Measurements from ENCODE around the gene CD80.

- TF ChIP-seq, protein P1, sequence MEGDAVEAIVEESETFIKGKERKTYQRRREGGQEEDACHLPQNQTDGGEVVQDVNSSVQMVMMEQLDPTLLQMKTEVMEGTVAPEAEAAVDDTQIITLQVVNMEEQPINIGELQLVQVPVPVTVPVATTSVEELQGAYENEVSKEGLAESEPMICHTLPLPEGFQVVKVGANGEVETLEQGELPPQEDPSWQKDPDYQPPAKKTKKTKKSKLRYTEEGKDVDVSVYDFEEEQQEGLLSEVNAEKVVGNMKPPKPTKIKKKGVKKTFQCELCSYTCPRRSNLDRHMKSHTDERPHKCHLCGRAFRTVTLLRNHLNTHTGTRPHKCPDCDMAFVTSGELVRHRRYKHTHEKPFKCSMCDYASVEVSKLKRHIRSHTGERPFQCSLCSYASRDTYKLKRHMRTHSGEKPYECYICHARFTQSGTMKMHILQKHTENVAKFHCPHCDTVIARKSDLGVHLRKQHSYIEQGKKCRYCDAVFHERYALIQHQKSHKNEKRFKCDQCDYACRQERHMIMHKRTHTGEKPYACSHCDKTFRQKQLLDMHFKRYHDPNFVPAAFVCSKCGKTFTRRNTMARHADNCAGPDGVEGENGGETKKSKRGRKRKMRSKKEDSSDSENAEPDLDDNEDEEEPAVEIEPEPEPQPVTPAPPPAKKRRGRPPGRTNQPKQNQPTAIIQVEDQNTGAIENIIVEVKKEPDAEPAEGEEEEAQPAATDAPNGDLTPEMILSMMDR (IDR thresholded peaks at IDR 0.05 in 2 of 3, conservative IDR thresholded peaks at IDR 0.05 in 1 of 3; ENCODE audit: borderline replicate concordance in 1 of 3, insufficient read depth in 1 of 3, low read depth in 2 of 3, low read length in 2 of 3) = no peak
- TF ChIP-seq POLR2AphosphoS5 (IDR thresholded peaks at IDR 0.05; ENCODE audit: low read depth, low read length) (no peak), EZH2phosphoT487 (IDR thresholded peaks at IDR 0.05; ENCODE audit: borderline replicate concordance) (no peak), POLR2A (IDR thresholded peaks at IDR 0.05; ENCODE audit: borderline replicate concordance, extremely low read depth, insufficient read depth, insufficient read length) (no peak), SP1 (IDR thresholded peaks at IDR 0.05; ENCODE audit: low read depth) (no peak), TCF7L2 (IDR thresholded peaks at IDR 0.05; ENCODE audit: borderline replicate concordance, extremely low read depth, insufficient read depth, insufficient read length) (no peak), RAD21 (IDR thresholded peaks at IDR 0.05; ENCODE audit: low read depth) (no peak)
- TF ChIP-seq, protein P2, sequence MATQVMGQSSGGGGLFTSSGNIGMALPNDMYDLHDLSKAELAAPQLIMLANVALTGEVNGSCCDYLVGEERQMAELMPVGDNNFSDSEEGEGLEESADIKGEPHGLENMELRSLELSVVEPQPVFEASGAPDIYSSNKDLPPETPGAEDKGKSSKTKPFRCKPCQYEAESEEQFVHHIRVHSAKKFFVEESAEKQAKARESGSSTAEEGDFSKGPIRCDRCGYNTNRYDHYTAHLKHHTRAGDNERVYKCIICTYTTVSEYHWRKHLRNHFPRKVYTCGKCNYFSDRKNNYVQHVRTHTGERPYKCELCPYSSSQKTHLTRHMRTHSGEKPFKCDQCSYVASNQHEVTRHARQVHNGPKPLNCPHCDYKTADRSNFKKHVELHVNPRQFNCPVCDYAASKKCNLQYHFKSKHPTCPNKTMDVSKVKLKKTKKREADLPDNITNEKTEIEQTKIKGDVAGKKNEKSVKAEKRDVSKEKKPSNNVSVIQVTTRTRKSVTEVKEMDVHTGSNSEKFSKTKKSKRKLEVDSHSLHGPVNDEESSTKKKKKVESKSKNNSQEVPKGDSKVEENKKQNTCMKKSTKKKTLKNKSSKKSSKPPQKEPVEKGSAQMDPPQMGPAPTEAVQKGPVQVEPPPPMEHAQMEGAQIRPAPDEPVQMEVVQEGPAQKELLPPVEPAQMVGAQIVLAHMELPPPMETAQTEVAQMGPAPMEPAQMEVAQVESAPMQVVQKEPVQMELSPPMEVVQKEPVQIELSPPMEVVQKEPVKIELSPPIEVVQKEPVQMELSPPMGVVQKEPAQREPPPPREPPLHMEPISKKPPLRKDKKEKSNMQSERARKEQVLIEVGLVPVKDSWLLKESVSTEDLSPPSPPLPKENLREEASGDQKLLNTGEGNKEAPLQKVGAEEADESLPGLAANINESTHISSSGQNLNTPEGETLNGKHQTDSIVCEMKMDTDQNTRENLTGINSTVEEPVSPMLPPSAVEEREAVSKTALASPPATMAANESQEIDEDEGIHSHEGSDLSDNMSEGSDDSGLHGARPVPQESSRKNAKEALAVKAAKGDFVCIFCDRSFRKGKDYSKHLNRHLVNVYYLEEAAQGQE (IDR thresholded peaks at IDR 0.05; ENCODE audit: low read depth) = no peak
Measured at GRCh38 chr3:119481079-119481478, 78.3 kb downstream of the CD80 start.
